ENCODE results near the gene ATP2B2. TPM values are rescaled to one million over a fixed set of nuclear protein-coding genes. Genes with fewer than 3 reads are reported as not detected.
A peak's percentile ranks its signal among the peaks of the same experiment; 100 is the strongest.

The ATP2B2 gene
- total and polyA plus RNA-seq, 2 donors (not counting 1 experiment from before 2014, with no cell fraction given): not detected

DNA sequence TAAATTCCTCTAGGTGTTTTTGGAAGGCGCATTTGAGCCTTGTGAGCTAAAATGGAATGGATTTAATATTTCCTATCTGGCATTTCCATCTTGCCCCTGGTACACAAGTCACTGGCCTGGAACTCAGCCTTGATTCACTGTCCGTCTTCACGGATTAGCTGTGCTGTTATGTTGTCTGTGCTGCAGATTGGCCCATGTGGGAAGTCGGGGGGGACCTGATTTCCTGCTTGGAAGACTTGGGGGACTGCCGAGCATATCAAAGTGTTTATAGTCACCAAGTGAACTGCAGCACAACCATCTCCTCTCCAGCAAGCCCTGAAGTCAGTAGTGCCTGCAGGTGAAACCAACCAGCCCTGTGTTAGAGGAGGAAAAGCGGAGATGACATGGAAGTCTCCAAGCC lies 224.8 kb downstream of the ATP2B2 start:
- DNase-seq (no peak), ATAC-seq (ENCODE audit: low read depth) (no peak)
- Histone ChIP-seq H3K4me3 (ENCODE audit: control extremely low read depth in 1 of 5, extremely low read depth in 1 of 5, insufficient read depth in 1 of 5, low read depth in 2 of 5, low read length in 4 of 5) (no peak overlapping the region), H4K20me1 (ENCODE audit: control insufficient read depth, insufficient read depth, low read length, poor library complexity, severe bottlenecking) (peaks cover 17% of the 10 kb centered on the region), H3K27me3 (replicated peaks in 1 of 4; ENCODE audit: control extremely low read depth in 1 of 4, control insufficient read depth in 3 of 4, insufficient read depth in 4 of 4, low read length in 3 of 4) (no peaks in the 10 kb centered on the region), H3K27ac (ENCODE audit: low read length in 2 of 2) (no peak overlapping the region), H3K9me3 (ENCODE audit: control extremely low read depth in 1 of 3, control insufficient read depth in 2 of 3, insufficient read depth in 1 of 3, low read length in 2 of 3) (no peaks in the 10 kb centered on the region), H3K4me1 (ENCODE audit: control insufficient read depth in 2 of 2, insufficient read depth in 2 of 2, low read length in 2 of 2) (peaks cover 0 to 14% of the 10 kb centered on the region in 2 donors), H2AFZ (ENCODE audit: insufficient read depth, low read depth, low read length, poor library complexity, severe bottlenecking) (no peak overlapping the region), H3K79me2 (ENCODE audit: control insufficient read depth, insufficient read depth, low read length) (peaks cover 7% of the 10 kb centered on the region), H3K4me2 (replicated peaks; ENCODE audit: low read depth, low read length, poor library complexity, severe bottlenecking) (no peak overlapping the region), H3K9ac (ENCODE audit: low read length) (no peak overlapping the region), H3K36me3 (replicated peaks in 1 of 2; ENCODE audit: control extremely low read depth in 1 of 2, control insufficient read depth in 1 of 2, extremely low read depth in 1 of 2, insufficient read depth in 2 of 2, low read length in 1 of 2) (peaks cover 0 to 60% of the 10 kb centered on the region in 2 experiments)
- no CpG with 5 or more reads among the region's 6 CpGs for WGBS (ENCODE audit: insufficient coverage)
- POLR2A ChIA-PET: no interaction called here
- intact Hi-C loops (cut with micrococcal nuclease): no loop called here
- Mint-ChIP-seq H3K27me3 (no peaks in the 10 kb centered on the region), H3K4me1 (peaks cover 11% of the 10 kb centered on the region), H3K4me3 (no peak overlapping the region), H3K27ac (peak overlapping the region; percentile 50), H3K9me3 (ENCODE audit: insufficient read depth) (no peaks in the 10 kb centered on the region)
- TF ChIP-seq, protein P1, sequence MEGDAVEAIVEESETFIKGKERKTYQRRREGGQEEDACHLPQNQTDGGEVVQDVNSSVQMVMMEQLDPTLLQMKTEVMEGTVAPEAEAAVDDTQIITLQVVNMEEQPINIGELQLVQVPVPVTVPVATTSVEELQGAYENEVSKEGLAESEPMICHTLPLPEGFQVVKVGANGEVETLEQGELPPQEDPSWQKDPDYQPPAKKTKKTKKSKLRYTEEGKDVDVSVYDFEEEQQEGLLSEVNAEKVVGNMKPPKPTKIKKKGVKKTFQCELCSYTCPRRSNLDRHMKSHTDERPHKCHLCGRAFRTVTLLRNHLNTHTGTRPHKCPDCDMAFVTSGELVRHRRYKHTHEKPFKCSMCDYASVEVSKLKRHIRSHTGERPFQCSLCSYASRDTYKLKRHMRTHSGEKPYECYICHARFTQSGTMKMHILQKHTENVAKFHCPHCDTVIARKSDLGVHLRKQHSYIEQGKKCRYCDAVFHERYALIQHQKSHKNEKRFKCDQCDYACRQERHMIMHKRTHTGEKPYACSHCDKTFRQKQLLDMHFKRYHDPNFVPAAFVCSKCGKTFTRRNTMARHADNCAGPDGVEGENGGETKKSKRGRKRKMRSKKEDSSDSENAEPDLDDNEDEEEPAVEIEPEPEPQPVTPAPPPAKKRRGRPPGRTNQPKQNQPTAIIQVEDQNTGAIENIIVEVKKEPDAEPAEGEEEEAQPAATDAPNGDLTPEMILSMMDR (IDR thresholded peaks at IDR 0.05): no peak
- TF ChIP-seq EZH2 (IDR thresholded peaks at IDR 0.05; ENCODE audit: borderline replicate concordance, insufficient read depth, low read depth, low read length, poor library complexity, severe bottlenecking): no peak
- CTCF ChIA-PET: interaction anchor here (0.6 kb wide), 1 partner anchor 115 kb away, joined by 4 read pairs; no protein-coding TSS in a partner anchor

DNA sequence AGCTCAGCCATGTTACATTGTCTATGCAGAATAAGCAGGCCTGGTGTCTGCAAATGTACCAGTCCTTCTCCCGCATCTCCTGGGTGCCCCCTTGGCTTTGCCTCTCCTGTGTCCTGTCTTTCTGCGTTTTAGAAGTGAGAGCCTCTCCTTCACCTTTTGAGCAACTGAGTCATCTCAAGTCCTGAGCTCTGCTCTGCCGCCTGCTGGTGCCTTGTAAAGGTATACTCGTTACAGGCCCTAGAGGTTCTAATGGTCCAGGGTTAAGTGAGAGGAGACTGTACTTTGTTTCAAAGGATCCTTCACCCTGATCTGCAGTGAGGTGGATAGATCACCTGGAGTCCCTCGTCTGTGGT lies 225.2 kb downstream of the ATP2B2 start:
- WGBS (ENCODE audit: insufficient coverage): 100% methylated on average over 4 of the region's 5 CpGs
- H4K20me1 ChIP-seq (ENCODE audit: control insufficient read depth, insufficient read depth, low read length, poor library complexity, severe bottlenecking): peaks cover 22% of the 10 kb centered on the region
- H3K4me3 Mint-ChIP-seq: no peak overlapping the region
- peaks cover 8% of the 10 kb centered on the region for H3K79me2 ChIP-seq (ENCODE audit: control insufficient read depth, insufficient read depth, low read length)
- no peak overlapping the region for H3K9ac ChIP-seq (ENCODE audit: low read length)
- no peak for DNase-seq
- no peak overlapping the region for H2AFZ ChIP-seq (ENCODE audit: insufficient read depth, low read depth, low read length, poor library complexity, severe bottlenecking)
- H3K36me3 ChIP-seq (replicated peaks in 1 of 2; ENCODE audit: control extremely low read depth in 1 of 2, control insufficient read depth in 1 of 2, extremely low read depth in 1 of 2, insufficient read depth in 2 of 2, low read length in 1 of 2): peaks cover 0 to 63% of the 10 kb centered on the region in 2 experiments
- CTCF ChIA-PET: interaction anchor here (0.6 kb wide), 2 partner anchors 11 to 115 kb away, joined by 3 to 4 read pairs; no protein-coding TSS in a partner anchor
- no peaks in the 10 kb centered on the region for H3K27me3 ChIP-seq (replicated peaks in 1 of 4; ENCODE audit: control extremely low read depth in 1 of 4, control insufficient read depth in 3 of 4, insufficient read depth in 4 of 4, low read length in 3 of 4)
- peaks cover 11% of the 10 kb centered on the region for H3K4me1 Mint-ChIP-seq
- H3K27ac ChIP-seq (ENCODE audit: low read length in 2 of 2): no peak overlapping the region
- no peaks in the 10 kb centered on the region for H3K9me3 ChIP-seq (ENCODE audit: control extremely low read depth in 1 of 3, control insufficient read depth in 2 of 3, insufficient read depth in 1 of 3, low read length in 2 of 3)
- H3K4me2 ChIP-seq (replicated peaks; ENCODE audit: low read depth, low read length, poor library complexity, severe bottlenecking): no peak overlapping the region
- TF ChIP-seq, protein P1 (IDR thresholded peaks at IDR 0.05): no peak
- no peak for TF ChIP-seq EZH2 (IDR thresholded peaks at IDR 0.05; ENCODE audit: borderline replicate concordance, insufficient read depth, low read depth, low read length, poor library complexity, severe bottlenecking)
- H3K4me1 ChIP-seq (ENCODE audit: control insufficient read depth in 2 of 2, insufficient read depth in 2 of 2, low read length in 2 of 2): peaks cover 0 to 13% of the 10 kb centered on the region in 2 donors
- no peak overlapping the region for H3K4me3 ChIP-seq (ENCODE audit: control extremely low read depth in 1 of 5, extremely low read depth in 1 of 5, insufficient read depth in 1 of 5, low read depth in 2 of 5, low read length in 4 of 5)
- no peak overlapping the region for H3K27ac Mint-ChIP-seq
- H3K27me3 Mint-ChIP-seq: no peaks in the 10 kb centered on the region
- ATAC-seq (ENCODE audit: low read depth): peak; percentile 14
- POLR2A ChIA-PET: no interaction called here
- no peaks in the 10 kb centered on the region for H3K9me3 Mint-ChIP-seq (ENCODE audit: insufficient read depth)
- intact Hi-C loops (cut with micrococcal nuclease): no loop called here

All from B cell (primary cell).